AG04449 (cell line): Measurements from ENCODE around the gene TBC1D5.

Source experiments
- CTCF ChIA-PET: fragments of 350-600 bp; formaldehyde crosslinking; extraction: SDS; loops from one replicate; lab custom pipeline; 2021; ENCODE audit warnings: antibody characterized with exemption; lab: Yijun Ruan, JAX
- POLR2A ChIA-PET: fragments of 400-600, 350-600 bp; formaldehyde crosslinking; extraction: SDS; loops from one replicate; lab custom pipeline; 2020; ENCODE audit warnings: antibody characterized with exemption, inconsistent platforms; lab: Yijun Ruan, JAX
- DNase-seq: peaks from one replicate; pipeline ENCODE4 v3.0.0-alpha.2; 2010; ENCODE audit warnings: low read depth, low spot score
- H3K4me3 ChIP-seq: 2 replicates; pipeline ENCODE4 v1.5.1; 2011; ENCODE audit warnings: low read depth, mild to moderate bottlenecking, control low read depth, low read length
- CTCF ChIP-seq: IDR thresholded peaks from one replicate; pipeline ENCODE4 v1.5.1; 2011; ENCODE audit warnings: mild to moderate bottlenecking, moderate library complexity, low read length, control low read depth, inconsistent platforms; ENCODE audit not compliant: insufficient read depth; ENCODE audit errors: missing control alignments

The TBC1D5 gene

GRCh38 chr3:17153209-17153608 lies 589.2 kb downstream of the TBC1D5 start:
- TF ChIP-seq CTCF: no peak
- ChIA-PET CTCF (interaction anchor here (0.5 kb wide), 1 partner anchor 603 kb away, joined by 3 read pairs; no protein-coding TSS in a partner anchor), POLR2A (no interaction called here)
- H3K4me3 ChIP-seq: no peak overlapping the region
- no peak for DNase-seq

GRCh38 chr3:17151598-17152373 lies 590.6 kb downstream of the TBC1D5 start:
- no peak for DNase-seq
- ChIA-PET POLR2A (no interaction called here), CTCF (interaction anchor here (0.9 to 1.5 kb wide), 2 partner anchors 16 to 550 kb away, joined by 3 read pairs; no protein-coding TSS in a partner anchor)
- no peak overlapping the region for H3K4me3 ChIP-seq
- TF ChIP-seq CTCF: no peak

GRCh38 chr3:17149076-17149475 lies 593.4 kb downstream of the TBC1D5 start:
- DNase-seq: no peak
- POLR2A ChIA-PET: no interaction called here
- no peak for TF ChIP-seq CTCF
- CTCF ChIA-PET: no interaction called here
- H3K4me3 ChIP-seq: no peak overlapping the region

- no peak for TF ChIP-seq CTCF
- POLR2A ChIA-PET: no interaction called here
- no peak overlapping the region for H3K4me3 ChIP-seq
- DNase-seq: no peak
- CTCF ChIA-PET: no interaction called here
Observed at GRCh38 chr3:17144665-17144993, 597.8 kb downstream of the TBC1D5 start.

- TF ChIP-seq CTCF: no peak
- H3K4me3 ChIP-seq: no peak overlapping the region
- POLR2A ChIA-PET: no interaction called here
- CTCF ChIA-PET: interaction anchor here (1.2 kb wide), 1 partner anchor 16 kb away, joined by 3 read pairs; no protein-coding TSS in a partner anchor
- no peak for DNase-seq
Observed at GRCh38 chr3:17143893-17144664, 598.4 kb downstream of the TBC1D5 start.

GRCh38 chr3:17142516-17142915 lies 599.9 kb downstream of the TBC1D5 start:
- ChIA-PET POLR2A (no interaction called here), CTCF (no interaction called here)
- TF ChIP-seq CTCF: no peak
- no peak for DNase-seq
- no peak overlapping the region for H3K4me3 ChIP-seq
